NCI-H524 (cell line): Measurements from ENCODE around the gene NBR1.
"Not testable (repeated sequence)": the region's sequence is repeated elsewhere in the genome, so short reads cannot be mapped to it uniquely, and the experiment has no call there.

Experiments
- DNase-seq, 2 experiments: peaks; one replicate each; lab custom pipeline; 2025; lab: John Stamatoyannopoulos, UW

NBR1 gene

GRCh38 chr17:43170766-43171585 is at the start of gene NBR1:
TSS of gene NBR1 (plus strand) at chr17:43171214. CDS start at chr17:43175800, 4,586 bp downstream.
- peak; percentile 99 to 100 for DNase-seq

- DNase-seq, result peak; percentile 99 to 100
Observed at GRCh38 chr17:43125133-43125966, 45.7 kb upstream of the NBR1 start, which contains the start of gene BRCA1. TSS of gene BRCA1 (minus strand) at chr17:43125364. CDS start at chr17:43124096, 1,268 bp downstream.

GRCh38 chr17:43125967-43126910 is 44.8 kb upstream of the NBR1 start:
- DNase-seq, result no peak

- DNase-seq, result no peak
Observed at GRCh38 chr17:43126911-43127290, 44.1 kb upstream of the NBR1 start.

- not testable (repeated sequence) for DNase-seq
Observed at GRCh38 chr17:43127333-43127876, 43.6 kb upstream of the NBR1 start.

GRCh38 chr17:43129671-43130010 is 41.4 kb upstream of the NBR1 start:
- DNase-seq, result no peak

- no peak for DNase-seq
Observed at GRCh38 chr17:43132117-43132516, 38.9 kb upstream of the NBR1 start.

- not testable (repeated sequence) for DNase-seq
Observed at GRCh38 chr17:43133439-43133838, 37.6 kb upstream of the NBR1 start.

GRCh38 chr17:43134774-43135453 is 36.1 kb upstream of the NBR1 start:
- no peak for DNase-seq

GRCh38 chr17:43135454-43135819 is 35.6 kb upstream of the NBR1 start:
- no peak for DNase-seq

- DNase-seq, result not testable (repeated sequence)
Observed at GRCh38 chr17:43136574-43136973, 34.4 kb upstream of the NBR1 start.

GRCh38 chr17:43138531-43138930 is 32.5 kb upstream of the NBR1 start:
- not testable (repeated sequence) for DNase-seq

- DNase-seq, result no peak
Observed at GRCh38 chr17:43140396-43141332, 30.4 kb upstream of the NBR1 start.

GRCh38 chr17:43142153-43142552 is 28.9 kb upstream of the NBR1 start:
- peak in 1 of 2 experiments; percentile 56 for DNase-seq

- no peak for DNase-seq
Observed at GRCh38 chr17:43143201-43143600, 27.8 kb upstream of the NBR1 start.

GRCh38 chr17:43146649-43147048 is 24.4 kb upstream of the NBR1 start:
- DNase-seq, result no peak

- DNase-seq, result no peak
Observed at GRCh38 chr17:43151880-43152456, 19.0 kb upstream of the NBR1 start.

GRCh38 chr17:43153197-43153835 is 17.7 kb upstream of the NBR1 start:
- not testable (repeated sequence) for DNase-seq

- no peak for DNase-seq
Observed at GRCh38 chr17:43155666-43156065, 15.3 kb upstream of the NBR1 start.
